Uterus (tissue), 4 donors: ENCODE measurements around the gene STXBP5L. TPM values are rescaled to one million over a fixed set of nuclear protein-coding genes. Genes with fewer than 3 reads are reported as not detected.

ENCODE experiments used
- DNase-seq, 2 donors: peaks; one replicate each; pipeline ENCODE4 v3.0.0-alpha.2; 2019 to 2020
- H3K27ac ChIP-seq, 2 donors: fragments of 200-600 bp; sonication (generic); 1 replicate in 1 of 2; 2 replicates in 1 of 2; pipeline ENCODE4 v1.5.1; 2016 to 2018
- H3K27me3 ChIP-seq, 2 donors: fragments of 200-600 bp; sonication (generic); one replicate each; pipeline ENCODE4 v1.5.1; 2018 to 2019; ENCODE audit warnings: control low read depth in 1 of 2
- H3K36me3 ChIP-seq, 2 donors: fragments of 200-600 bp; sonication (generic); one replicate each; pipeline ENCODE4 v1.5.1; 2019; ENCODE audit warnings: control low read depth in 1 of 2
- H3K4me1 ChIP-seq, 2 donors: fragments of 200-600 bp; sonication (generic); one replicate each; pipeline ENCODE4 v1.5.1; 2018 to 2019; ENCODE audit warnings: control low read depth in 1 of 2
- H3K4me3 ChIP-seq, 2 donors: fragments of 200-600 bp; sonication (generic); 1 replicate in 1 of 2; 2 replicates in 1 of 2; pipeline ENCODE4 v1.5.1; 2018 to 2019; ENCODE audit warnings: mild to moderate bottlenecking in 1 of 2
- H3K9me3 ChIP-seq, 2 donors: fragments of 200-600 bp; sonication (generic); one replicate each; pipeline ENCODE4 v1.5.1; 2019; ENCODE audit warnings: control low read depth in 1 of 2
- CTCF ChIP-seq, 4 experiments: fragments of 200-600 bp in 2 of 4; fragments of 450-650 bp in 2 of 4; sonication (generic) in 2 of 4; IDR thresholded peaks; one replicate each; pipeline ENCODE4 v1.5.1; 2016 to 2019; ENCODE audit warnings: antibody characterized with exemption in 4 of 4, mild to moderate bottlenecking in 2 of 4, moderate library complexity in 1 of 4
- POLR2A ChIP-seq, 2 donors: fragments of 450-650 bp; IDR thresholded peaks; one replicate each; pipeline ENCODE4 v1.6.1; 2016; ENCODE audit warnings: antibody characterized with exemption in 2 of 2, mild to moderate bottlenecking in 1 of 2, moderate library complexity in 1 of 2
- intact Hi-C: fragments of 100-400 bp; cut with DNase I; formaldehyde crosslinking; loops from one replicate; pipeline ENCODE4 v1.15.1; 2023; ENCODE audit warnings: low total_unique reads
- total RNA-seq, 4 donors: library from RNA; depleted of rRNA in 3 of 4; stranded (reverse); fragments of >200 nt in 3 of 4; gene quantifications; one replicate each; pipeline versions ENCODE4 v1.1.0 to v1.2.4, GENCODE V29; 2014 to 2023
- donor health status: DM: yes; HTN: yes; CAD: no.

Gene STXBP5L
- total RNA-seq, 4 donors from 2014 or later = under 0.01 to 2.6 (median 1.1) TPM

GRCh38 chr3:121111914-121112612, 204.1 kb downstream of the STXBP5L start:
- intact Hi-C loops = no loop called here
- no peaks in the 10 kb centered on the region for H3K9me3 ChIP-seq
- no peaks in the 10 kb centered on the region for H3K27me3 ChIP-seq
- no peak for DNase-seq
- no peak for TF ChIP-seq CTCF (IDR thresholded peaks at IDR 0.05)
- H3K36me3 ChIP-seq = no peaks in the 10 kb centered on the region
- H3K27ac ChIP-seq = no peak overlapping the region
- no peak overlapping the region for H3K4me3 ChIP-seq
- peaks cover 0 to 3% of the 10 kb centered on the region in 2 donors for H3K4me1 ChIP-seq

GRCh38 chr3:121126033-121126706, 218.2 kb downstream of the STXBP5L start:
- Histone ChIP-seq H3K4me3 (no peak overlapping the region), H3K36me3 (no peaks in the 10 kb centered on the region), H3K9me3 (no peaks in the 10 kb centered on the region), H3K4me1 (no peaks in the 10 kb centered on the region), H3K27ac (no peak overlapping the region), H3K27me3 (no peaks in the 10 kb centered on the region)
- intact Hi-C loops = no loop called here
- DNase-seq = no peak
- TF ChIP-seq CTCF (IDR thresholded peaks at IDR 0.05) (no peak), POLR2A (IDR thresholded peaks at IDR 0.05) (no peak)

GRCh38 chr3:121126707-121127035, 218.7 kb downstream of the STXBP5L start:
- no peaks in the 10 kb centered on the region for H3K27me3 ChIP-seq
- no peak overlapping the region for H3K27ac ChIP-seq
- H3K36me3 ChIP-seq = no peaks in the 10 kb centered on the region
- H3K4me3 ChIP-seq = no peak overlapping the region
- no peaks in the 10 kb centered on the region for H3K9me3 ChIP-seq
- intact Hi-C loops = no loop called here
- no peak for DNase-seq
- no peaks in the 10 kb centered on the region for H3K4me1 ChIP-seq
- TF ChIP-seq CTCF (IDR thresholded peaks at IDR 0.05) = no peak
- TF ChIP-seq POLR2A (IDR thresholded peaks at IDR 0.05) = no peak

GRCh38 chr3:121152573-121152972, 244.6 kb downstream of the STXBP5L start:
- H3K4me3 ChIP-seq = no peak overlapping the region
- H3K4me1 ChIP-seq = no peaks in the 10 kb centered on the region
- no peaks in the 10 kb centered on the region for H3K27me3 ChIP-seq
- DNase-seq = no peak
- H3K27ac ChIP-seq = no peak overlapping the region
- intact Hi-C loops = no loop called here
- no peaks in the 10 kb centered on the region for H3K36me3 ChIP-seq
- H3K9me3 ChIP-seq = no peaks in the 10 kb centered on the region
- TF ChIP-seq CTCF (IDR thresholded peaks at IDR 0.05) = no peak
- no peak for TF ChIP-seq POLR2A (IDR thresholded peaks at IDR 0.05)

GRCh38 chr3:121153851-121154250, 245.8 kb downstream of the STXBP5L start:
- DNase-seq = no peak
- Histone ChIP-seq H3K9me3 (no peaks in the 10 kb centered on the region), H3K27me3 (no peaks in the 10 kb centered on the region), H3K4me1 (no peaks in the 10 kb centered on the region), H3K4me3 (no peak overlapping the region), H3K36me3 (no peaks in the 10 kb centered on the region), H3K27ac (no peak overlapping the region)
- intact Hi-C loops = no loop called here
- no peak for TF ChIP-seq CTCF (IDR thresholded peaks at IDR 0.05)
- no peak for TF ChIP-seq POLR2A (IDR thresholded peaks at IDR 0.05)
